Measurements from ENCODE around the gene UNC13B. TPM values are rescaled to one million over a fixed set of nuclear protein-coding genes. Genes with fewer than 3 reads are reported as not detected.

Gene UNC13B
- total and polyA plus RNA-seq, 9 of the 15 experiments (the other 6 are each of a cell fraction or from before 2014, with no cell fraction given) = 2.4 to 11.5 (median 8.6) TPM

GRCh38 chr9:35220659-35221338 lies 59.0 kb downstream of the UNC13B start (continued):
- no peak for TF ChIP-seq ETV1 (tag; conservative IDR thresholded peaks at IDR 0.05; ENCODE audit: low read depth)
- TF ChIP-seq KLF6 (CRISPR knock-in tag; IDR thresholded peaks at IDR 0.05; ENCODE audit: borderline replicate concordance) = no peak
- TF ChIP-seq PTBP1 (IDR thresholded peaks at IDR 0.05; ENCODE audit: low read depth, low read length) = no peak

GRCh38 chr9:35225677-35226076 lies 63.9 kb downstream of the UNC13B start:
- intact Hi-C loops (cut with micrococcal nuclease) (no loop called here), in situ Hi-C loops (cut with MboI) (no loop called here)
- DNase-seq (ENCODE audit: extremely low read depth in 1 of 4, low spot score in 3 of 4) (no peak), FAIRE-seq (no peak), ATAC-seq (no peak)
- no peaks in the 10 kb centered on the region for H4K20me1 ChIP-seq (replicated peaks; ENCODE audit: control insufficient read depth, insufficient read depth, low read length)
- BruUV-seq (replicated peaks) = no TSS peak
- no peak overlapping the region for H3K27ac ChIP-seq (ENCODE audit: extremely low read depth, low read depth, low read length)
- POLR2A ChIA-PET = no interaction called here
- no peak overlapping the region for H3K9ac ChIP-seq (ENCODE audit: insufficient read depth in 1 of 2, low read depth in 2 of 2, low read length in 2 of 2)
- no peaks in the 10 kb centered on the region for H3K4me1 ChIP-seq (replicated peaks in 1 of 2; ENCODE audit: control insufficient read depth in 2 of 2, insufficient read depth in 2 of 2, low read length in 2 of 2)
- H3K4me3 ChIP-seq = no peak overlapping the region
- H3K27me3 ChIP-seq (ENCODE audit: control insufficient read depth in 2 of 2, insufficient read depth in 2 of 2, low read length in 2 of 2) = no peaks in the 10 kb centered on the region; a peak in 1 of 5 replicates
- TF ChIP-seq C11orf30 (IDR thresholded peaks at IDR 0.05; ENCODE audit: low read depth) (no peak), PCBP1 (IDR thresholded peaks at IDR 0.05; ENCODE audit: low read depth, low read length, poor library complexity, severe bottlenecking) (no peak)
- H3K9me1 ChIP-seq (ENCODE audit: control insufficient read depth, insufficient read depth, low read length) = no peaks in the 10 kb centered on the region
- H2AFZ ChIP-seq (ENCODE audit: low read depth, low read length) = no peak overlapping the region
- H3K79me2 ChIP-seq (ENCODE audit: control insufficient read depth, insufficient read depth, low read length) = no peaks in the 10 kb centered on the region
- H3K36me3 ChIP-seq (ENCODE audit: control insufficient read depth, insufficient read depth, low read length) = no peaks in the 10 kb centered on the region
- WGBS (ENCODE audit: insufficient coverage, low coverage, missing lambda C conversion rate) = 76% methylated on average over 5 of the region's 5 CpGs
- H3K9me3 ChIP-seq (replicated peaks; ENCODE audit: control insufficient read depth, insufficient read depth, low read depth, low read length) = no peaks in the 10 kb centered on the region
- CTCF ChIA-PET (ENCODE audit: low intra/inter-chr PET ratio) = no interaction called here
- no peak overlapping the region for H3K4me2 ChIP-seq (ENCODE audit: insufficient read depth, low read length)
